C4-2B (cell line): ENCODE data around the gene PTPRA.

Experiments
- H3K27ac ChIP-seq: fragments of 450-650 bp; 2 replicates; pipeline ENCODE4 v1.5.1; 2017
- ZFX ChIP-seq: fragments of 450-650 bp; IDR thresholded peaks from 2 replicates; pipeline ENCODE4 v1.6.1; 2017
- TF ChIP-seq, protein P1 (sequence below): fragments of 450-650 bp; conservative IDR thresholded peaks from 2 replicates; pipeline ENCODE4 v1.5.1; 2017; ENCODE audit warnings: mild to moderate bottlenecking

PTPRA gene

GRCh38 chr20:2871111-2871465 is 2.2 kb upstream of the PTPRA start:
- H3K27ac ChIP-seq: no peak overlapping the region
- TF ChIP-seq, protein P1, sequence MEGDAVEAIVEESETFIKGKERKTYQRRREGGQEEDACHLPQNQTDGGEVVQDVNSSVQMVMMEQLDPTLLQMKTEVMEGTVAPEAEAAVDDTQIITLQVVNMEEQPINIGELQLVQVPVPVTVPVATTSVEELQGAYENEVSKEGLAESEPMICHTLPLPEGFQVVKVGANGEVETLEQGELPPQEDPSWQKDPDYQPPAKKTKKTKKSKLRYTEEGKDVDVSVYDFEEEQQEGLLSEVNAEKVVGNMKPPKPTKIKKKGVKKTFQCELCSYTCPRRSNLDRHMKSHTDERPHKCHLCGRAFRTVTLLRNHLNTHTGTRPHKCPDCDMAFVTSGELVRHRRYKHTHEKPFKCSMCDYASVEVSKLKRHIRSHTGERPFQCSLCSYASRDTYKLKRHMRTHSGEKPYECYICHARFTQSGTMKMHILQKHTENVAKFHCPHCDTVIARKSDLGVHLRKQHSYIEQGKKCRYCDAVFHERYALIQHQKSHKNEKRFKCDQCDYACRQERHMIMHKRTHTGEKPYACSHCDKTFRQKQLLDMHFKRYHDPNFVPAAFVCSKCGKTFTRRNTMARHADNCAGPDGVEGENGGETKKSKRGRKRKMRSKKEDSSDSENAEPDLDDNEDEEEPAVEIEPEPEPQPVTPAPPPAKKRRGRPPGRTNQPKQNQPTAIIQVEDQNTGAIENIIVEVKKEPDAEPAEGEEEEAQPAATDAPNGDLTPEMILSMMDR: no peak
- TF ChIP-seq ZFX: no peak

DNA sequence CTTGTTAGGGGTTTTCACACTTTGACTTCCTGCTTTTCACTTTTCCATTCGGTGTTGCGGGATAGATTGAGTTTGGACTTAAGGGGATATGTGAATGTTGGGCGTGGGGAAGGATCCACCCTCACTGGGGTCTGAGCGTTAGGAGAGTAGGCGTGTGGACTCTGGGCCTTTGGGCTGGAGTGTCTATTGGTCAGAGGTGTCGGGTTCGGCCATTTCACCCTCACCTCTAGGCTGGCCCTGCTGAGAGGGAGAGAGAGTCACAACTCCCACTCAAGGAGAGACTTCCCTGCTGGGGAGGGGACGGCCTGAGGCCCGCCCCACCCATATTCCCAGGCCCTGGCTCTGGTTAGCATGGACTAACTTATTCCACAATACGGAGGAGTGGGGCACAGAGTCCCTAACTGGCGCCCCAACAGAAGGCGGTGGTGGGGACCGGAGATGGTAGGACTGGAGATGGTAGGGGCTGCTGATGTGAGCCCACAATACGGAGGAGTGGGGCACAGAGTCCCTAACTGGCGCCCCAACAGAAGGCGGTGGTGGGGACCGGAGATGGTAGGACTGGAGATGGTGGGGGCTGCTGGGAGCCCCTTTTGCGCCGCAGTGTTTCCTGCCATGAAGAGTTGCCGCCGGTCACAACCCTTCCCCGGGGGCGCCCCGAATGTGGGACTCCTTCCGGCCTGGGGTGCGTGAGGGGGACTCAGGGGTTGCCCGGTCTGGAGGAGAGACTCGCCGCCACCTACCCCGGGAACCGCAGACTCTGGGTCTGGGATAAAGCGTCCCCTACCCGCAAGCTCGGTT is 1.4 kb upstream of the PTPRA start:
- H3K27ac ChIP-seq: peak overlapping the region; percentile 76; the same call in 1 of the 2 replicates
- TF ChIP-seq, protein P1: no peak
- TF ChIP-seq ZFX: no peak

- H3K27ac ChIP-seq: peak overlapping the region; percentile 76
- TF ChIP-seq, protein P1: peak; percentile 51
- no peak for TF ChIP-seq ZFX
These were observed 747 bp upstream of the PTPRA start for GRCh38 chr20:2872459-2873009.

DNA sequence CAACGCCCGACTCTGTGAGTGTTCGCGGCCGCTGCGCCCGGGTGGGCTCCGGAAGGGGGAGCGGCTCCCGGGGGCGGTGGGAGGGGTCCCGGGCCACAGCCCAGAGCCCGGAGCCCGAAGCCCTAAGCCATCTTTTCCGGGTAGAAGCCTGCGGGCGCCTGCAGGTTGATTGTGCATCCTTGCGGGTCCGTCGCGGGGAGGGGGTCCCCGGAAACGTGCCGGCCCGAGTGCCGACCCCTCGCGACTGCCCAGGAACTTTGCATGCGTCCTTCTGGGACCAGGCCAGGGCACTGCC is 413 bp downstream of the PTPRA start:
- H3K27ac ChIP-seq: peak overlapping the region; percentile 76
- TF ChIP-seq, protein P1: no peak
- TF ChIP-seq ZFX: no peak; the same call in 1 of the 2 replicates

DNA sequence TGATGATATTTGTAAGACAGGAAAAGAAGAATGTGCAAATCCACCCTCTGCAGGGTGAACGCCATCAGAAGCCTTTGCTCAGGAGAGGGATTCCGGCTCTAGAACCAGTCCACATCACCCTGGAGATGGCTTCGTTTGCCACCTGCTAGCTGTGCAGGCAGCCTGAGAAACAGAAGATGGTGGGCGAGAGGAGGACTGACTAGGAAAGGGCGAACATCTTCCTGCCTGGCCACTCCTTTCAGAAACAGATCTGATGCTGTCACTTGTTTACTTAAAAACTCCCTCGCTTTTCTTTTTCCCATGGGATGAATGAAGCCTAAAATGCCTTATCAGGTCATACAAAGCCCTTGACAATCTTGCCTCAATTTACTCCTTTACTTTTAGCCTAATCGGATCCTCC is 1.2 kb downstream of the PTPRA start:
- H3K27ac ChIP-seq: no peak overlapping the region
- TF ChIP-seq ZFX: no peak
- TF ChIP-seq, protein P1: no peak

- no peak overlapping the region for H3K27ac ChIP-seq
- TF ChIP-seq, protein P1: no peak
- TF ChIP-seq ZFX: no peak
These were observed 2.5 kb downstream of the PTPRA start for GRCh38 chr20:2875690-2876203.

GRCh38 chr20:2878515-2878914 is 5.2 kb downstream of the PTPRA start:
- TF ChIP-seq, protein P1: no peak
- TF ChIP-seq ZFX: no peak
- H3K27ac ChIP-seq: no peak overlapping the region
